Sigmoid colon (tissue), 4 donors: Measurements from ENCODE around the gene OTOF.

Source experiments
- EP300 ChIP-seq, 4 donors: sonication (generic); formaldehyde crosslinking; IDR thresholded peaks; one replicate each; pipeline ENCODE4 v1.6.1; 2017; ENCODE audit warnings: antibody characterized with exemption in 4 of 4
- POLR2A ChIP-seq, 2 donors: fragments of 450-650 bp; IDR thresholded peaks; one replicate each; pipeline ENCODE4 v1.6.1; 2016; ENCODE audit warnings: antibody characterized with exemption in 2 of 2, mild to moderate bottlenecking in 2 of 2, moderate library complexity in 2 of 2

DNA sequence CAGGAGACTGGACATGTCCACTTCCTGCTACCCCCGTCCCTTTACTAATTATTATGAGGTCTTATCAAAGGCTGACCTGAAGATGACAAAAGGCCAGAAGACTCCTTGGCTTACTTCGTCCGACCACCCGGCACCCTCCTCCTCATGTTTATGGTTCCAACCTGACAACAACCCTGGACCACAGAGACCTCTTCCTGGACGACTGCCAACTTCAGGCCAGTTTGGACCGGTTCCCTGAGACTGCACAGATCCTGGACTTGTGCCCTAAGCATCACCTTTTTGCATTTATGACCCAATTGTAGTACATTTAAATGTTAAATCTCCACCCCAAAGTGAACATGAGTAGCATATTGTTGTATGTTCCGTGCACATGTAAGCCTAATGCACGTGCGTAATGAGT lies 70.4 kb downstream of the OTOF start:
- TF ChIP-seq POLR2A (IDR thresholded peaks at IDR 0.05) (no peak), EP300 (IDR thresholded peaks at IDR 0.05) (no peak)
